ENCODE measurements around the gene HK3.

HK3 gene

DNA sequence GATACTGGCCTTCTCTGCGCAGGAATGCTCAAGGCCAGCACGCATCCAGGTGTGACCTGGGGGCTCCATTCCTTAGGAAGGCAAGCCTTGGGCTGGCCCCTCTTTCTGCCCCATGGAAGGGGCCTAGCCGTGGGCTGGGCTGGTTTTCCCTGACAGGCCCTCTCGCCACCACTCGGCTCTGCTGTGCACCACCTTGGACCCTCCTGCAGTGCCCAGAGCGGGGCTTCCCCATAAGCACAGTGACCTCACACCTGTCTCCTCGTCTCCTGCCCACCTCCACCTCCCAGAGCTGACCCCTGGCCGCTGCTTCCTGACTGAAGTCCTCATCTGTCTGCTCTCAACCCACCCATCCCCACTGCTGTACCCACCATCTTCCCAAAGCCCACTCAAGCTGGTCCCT is 67.7 kb downstream of the HK3 start:
- no peak overlapping the region for H3K4me3 ChIP-seq (ENCODE audit: low read length, poor library complexity, severe bottlenecking)
- H3K27me3 ChIP-seq (ENCODE audit: insufficient read depth, low read length, poor library complexity, severe bottlenecking): no peaks in the 10 kb centered on the region

GRCh38 chr5:176830995-176831423 is 68.1 kb downstream of the HK3 start:
- Histone ChIP-seq H4K20me1 (ENCODE audit: insufficient read depth, low read length, poor library complexity, severe bottlenecking) (no peaks in the 10 kb centered on the region), H3K79me2 (ENCODE audit: insufficient read depth, low read length) (no peaks in the 10 kb centered on the region), H3K4me2 (ENCODE audit: low read depth, low read length, poor library complexity, severe bottlenecking) (no peak overlapping the region), H3K4me1 (ENCODE audit: insufficient read depth, low read length, poor library complexity, severe bottlenecking) (no peaks in the 10 kb centered on the region), H3K36me3 (ENCODE audit: insufficient read depth, low read length) (no peaks in the 10 kb centered on the region), H3K4me3 (ENCODE audit: low read length, poor library complexity, severe bottlenecking) (no peak overlapping the region), H3K27me3 (ENCODE audit: insufficient read depth, low read length, poor library complexity, severe bottlenecking) (no peaks in the 10 kb centered on the region), H3K9me3 (ENCODE audit: insufficient read depth, low read depth, low read length) (no peaks in the 10 kb centered on the region), H2AFZ (ENCODE audit: low read length) (no peak overlapping the region), H3F3A (ENCODE audit: low read depth) (no peaks in the 10 kb centered on the region), H3K9me2 (replicated peaks; ENCODE audit: low read depth, low read length) (no peaks in the 10 kb centered on the region), H3K9ac (ENCODE audit: low read depth, low read length, poor library complexity, severe bottlenecking) (no peak overlapping the region)
- TF ChIP-seq CTCF (conservative IDR thresholded peaks at IDR 0.05; ENCODE audit: low read length) (no peak), EZH2phosphoT487 (IDR thresholded peaks at IDR 0.05; ENCODE audit: borderline replicate concordance) (no peak)

More for the DNA sequence above, 67.7 kb downstream of the HK3 start:
- Histone ChIP-seq H3K4me2 (ENCODE audit: low read depth, low read length, poor library complexity, severe bottlenecking) (no peak overlapping the region), H2AFZ (ENCODE audit: low read length) (no peak overlapping the region), H3K9me3 (ENCODE audit: insufficient read depth, low read depth, low read length) (no peaks in the 10 kb centered on the region), H3K9me2 (replicated peaks; ENCODE audit: low read depth, low read length) (no peaks in the 10 kb centered on the region), H3K9ac (ENCODE audit: low read depth, low read length, poor library complexity, severe bottlenecking) (no peak overlapping the region), H3F3A (ENCODE audit: low read depth) (no peaks in the 10 kb centered on the region), H3K79me2 (ENCODE audit: insufficient read depth, low read length) (no peaks in the 10 kb centered on the region), H4K20me1 (ENCODE audit: insufficient read depth, low read length, poor library complexity, severe bottlenecking) (no peaks in the 10 kb centered on the region), H3K4me1 (ENCODE audit: insufficient read depth, low read length, poor library complexity, severe bottlenecking) (no peaks in the 10 kb centered on the region), H3K36me3 (ENCODE audit: insufficient read depth, low read length) (no peaks in the 10 kb centered on the region)
- TF ChIP-seq CTCF (conservative IDR thresholded peaks at IDR 0.05; ENCODE audit: low read length): no peak
- TF ChIP-seq EZH2phosphoT487 (IDR thresholded peaks at IDR 0.05; ENCODE audit: borderline replicate concordance): no peak
